HG03354 (cell line): ENCODE results near the gene ADAM15.

Experiments used
- ATAC-seq: cut with Tn5 transposase; IDR thresholded peaks from one replicate; pipeline ENCODE4 v1.9.1; 2021; ENCODE audit warnings: mild to moderate bottlenecking; ENCODE audit not compliant: unreplicated experiment, poor library complexity, severe bottlenecking

The ADAM15 gene

GRCh38 chr1:155048449-155049334, 2.4 kb upstream of the ADAM15 start:
- ATAC-seq: no peak

- no peak for ATAC-seq
Observed at GRCh38 chr1:155049651-155050559, 1.2 kb upstream of the ADAM15 start.

- no peak for ATAC-seq
Observed at GRCh38 chr1:155051342-155051776, 243 bp downstream of the ADAM15 start.

GRCh38 chr1:155051777-155052398, 772 bp downstream of the ADAM15 start:
- peak; percentile 26 for ATAC-seq

GRCh38 chr1:155052439-155053395, 1.6 kb downstream of the ADAM15 start:
- ATAC-seq: no peak

GRCh38 chr1:155053531-155054105, 2.5 kb downstream of the ADAM15 start:
- no peak for ATAC-seq

- no peak for ATAC-seq
Observed at GRCh38 chr1:155057104-155057503, 6.0 kb downstream of the ADAM15 start.

- no peak for ATAC-seq
Observed at GRCh38 chr1:155057788-155058211, 6.7 kb downstream of the ADAM15 start.

- no peak for ATAC-seq
Observed at GRCh38 chr1:155060736-155061135, 9.6 kb downstream of the ADAM15 start.

- peak; percentile 51 for ATAC-seq
Observed at GRCh38 chr1:155061381-155062150, 10.4 kb downstream of the ADAM15 start.

- ATAC-seq: no peak
Observed at GRCh38 chr1:155062151-155062686, 11.1 kb downstream of the ADAM15 start.

- no peak for ATAC-seq
Observed at GRCh38 chr1:155062702-155063411, 11.7 kb downstream of the ADAM15 start.

GRCh38 chr1:155063550-155064110, 12.5 kb downstream of the ADAM15 start, which contains the start of gene EFNA4:
Gene EFNA4 (plus strand): TSS chr1:155063740. CDS start chr1:155063824, 84 bp downstream.
- ATAC-seq: peak; percentile 76

GRCh38 chr1:155064111-155064831, 13.2 kb downstream of the ADAM15 start:
- ATAC-seq: no peak

GRCh38 chr1:155064832-155065429, 13.8 kb downstream of the ADAM15 start:
- ATAC-seq: no peak

GRCh38 chr1:155066777-155067176, 15.7 kb downstream of the ADAM15 start:
- ATAC-seq: no peak
